Iris pigment epithelial cell (primary cell): ENCODE data around the gene STAG2.
"Not testable (repeated sequence)": the region's sequence is repeated elsewhere in the genome, so short reads cannot be mapped to it uniquely, and the experiment has no call there.

Source experiments
- DNase-seq: peaks from one replicate; pipeline ENCODE4 v3.0.0-alpha.2; 2011; ENCODE audit warnings: low read depth

STAG2 gene

DNA sequence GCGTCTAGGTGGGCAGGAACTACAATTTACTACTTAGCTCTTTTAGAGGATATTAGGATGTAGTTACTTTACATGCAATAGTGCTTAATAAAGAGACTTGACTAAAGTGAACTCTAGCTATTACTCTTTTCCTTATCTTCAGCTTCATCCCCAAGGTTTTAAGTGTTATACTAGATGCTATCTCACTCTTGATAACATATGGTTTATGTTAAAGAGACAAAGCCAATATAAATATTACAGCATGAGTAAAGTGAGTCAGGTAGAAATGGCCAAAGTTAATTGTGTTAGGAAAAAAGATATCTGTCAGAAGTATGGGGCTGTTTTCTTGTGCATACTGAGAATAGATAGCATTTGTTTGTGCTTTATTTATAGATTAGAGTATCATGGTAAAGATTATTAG lies 80.5 kb downstream of the STAG2 start:
- no peak for DNase-seq

DNA sequence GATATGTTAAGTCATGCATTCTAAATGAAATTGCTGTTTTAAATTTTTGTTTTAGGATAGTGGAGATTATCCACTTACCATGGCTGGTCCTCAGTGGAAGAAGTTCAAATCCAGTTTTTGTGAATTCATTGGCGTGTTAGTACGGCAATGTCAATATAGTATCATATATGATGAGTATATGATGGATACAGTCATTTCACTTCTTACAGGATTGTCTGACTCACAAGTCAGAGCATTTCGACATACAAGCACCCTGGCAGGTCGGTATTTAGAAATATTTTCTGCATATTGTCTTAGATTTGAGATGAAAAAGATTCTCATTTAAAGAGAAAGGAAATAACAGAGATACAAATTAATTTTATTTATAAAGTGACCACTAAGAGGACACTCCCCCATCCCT lies 83.6 kb downstream of the STAG2 start:
- DNase-seq: peak; percentile 35

DNA sequence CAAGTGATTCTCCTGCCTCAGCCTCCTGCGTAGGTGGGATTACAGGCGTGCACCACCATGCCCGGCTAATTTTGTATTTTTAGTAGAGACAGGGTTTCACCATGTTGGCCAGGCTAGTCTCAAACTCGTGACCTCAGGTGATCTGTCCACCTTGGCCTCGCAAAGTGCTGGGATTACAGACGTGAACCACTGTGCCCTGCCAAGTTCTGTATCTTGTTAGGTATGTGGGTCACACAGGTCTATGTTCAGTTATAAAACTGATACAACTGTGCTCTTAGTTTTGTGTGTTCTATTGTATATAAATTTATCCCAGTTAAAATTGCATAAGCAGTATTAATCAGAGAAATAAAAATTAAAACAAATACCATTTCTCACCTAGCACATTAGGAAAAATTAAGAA lies 122.9 kb downstream of the STAG2 start:
- DNase-seq: not testable (repeated sequence)

DNA sequence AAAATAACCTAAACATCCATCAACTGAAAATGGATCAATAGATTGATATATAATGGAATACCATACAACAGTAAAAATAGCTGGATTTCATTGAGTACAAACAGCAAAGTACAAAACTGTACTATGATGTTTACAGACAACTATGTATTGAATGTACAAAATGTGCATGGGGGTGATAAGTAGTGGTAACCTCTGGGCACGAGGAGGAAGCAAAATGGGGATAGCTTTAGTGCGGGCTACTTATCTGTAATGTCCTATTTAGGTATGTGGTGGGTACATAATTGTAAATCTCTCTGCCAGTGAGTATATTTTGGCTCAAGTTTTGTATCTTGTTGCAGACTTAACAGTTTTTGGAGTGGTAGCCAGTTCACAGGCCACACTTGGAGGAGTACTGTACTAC lies 123.6 kb downstream of the STAG2 start:
- DNase-seq: peak; percentile 22

DNA sequence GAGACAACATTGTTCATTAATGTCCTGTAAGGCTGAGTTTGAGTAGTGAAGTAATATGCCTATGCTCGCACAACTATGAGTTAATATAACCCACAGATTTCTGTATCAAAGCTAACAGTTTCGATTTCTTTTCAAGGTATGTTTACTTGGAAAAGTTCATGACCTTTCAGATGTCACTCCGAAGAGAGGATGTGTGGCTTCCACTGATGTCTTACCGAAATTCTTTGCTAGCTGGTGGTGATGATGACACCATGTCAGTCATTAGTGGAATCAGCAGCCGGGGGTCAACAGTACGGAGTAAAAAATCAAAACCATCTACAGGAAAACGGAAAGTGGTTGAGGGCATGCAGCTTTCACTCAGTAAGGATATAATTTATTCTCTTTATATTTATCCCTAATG lies 124.9 kb downstream of the STAG2 start:
- DNase-seq: peak; percentile 19

DNA sequence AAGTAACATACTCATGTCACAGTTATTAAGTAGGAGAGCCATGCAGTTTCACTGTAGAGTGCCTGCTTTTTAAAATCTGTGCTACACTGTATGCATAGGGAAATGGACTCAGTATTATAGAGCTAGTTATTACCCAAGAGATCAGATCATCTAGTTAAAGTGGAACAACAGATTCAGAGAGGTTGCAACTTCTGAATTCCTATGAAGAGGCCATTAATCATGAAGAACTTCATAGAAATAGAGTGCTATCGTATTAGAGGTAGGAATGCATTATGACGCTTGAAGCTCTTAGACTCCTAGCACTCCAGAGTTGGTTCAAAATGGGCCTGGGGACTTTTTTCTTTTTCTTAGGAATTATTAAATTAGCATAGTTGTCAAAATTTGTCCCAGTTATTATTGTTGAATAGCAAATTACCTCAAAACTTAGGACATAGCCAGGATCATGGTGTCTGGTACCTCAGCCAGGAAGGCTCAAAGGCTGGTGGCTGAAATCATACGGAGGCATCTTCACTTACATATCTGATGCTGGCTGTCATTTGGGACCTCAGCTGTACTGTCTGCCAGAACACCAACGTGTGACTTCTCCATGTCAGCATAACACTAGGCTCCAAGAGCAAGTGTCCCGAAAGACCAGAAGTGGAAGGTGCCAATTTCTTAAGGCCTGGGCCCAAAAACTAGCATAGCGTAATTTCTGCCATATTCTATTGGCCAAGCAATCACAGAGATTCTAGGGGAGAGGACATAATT lies 125.7 kb downstream of the STAG2 start:
- DNase-seq: no peak

DNA sequence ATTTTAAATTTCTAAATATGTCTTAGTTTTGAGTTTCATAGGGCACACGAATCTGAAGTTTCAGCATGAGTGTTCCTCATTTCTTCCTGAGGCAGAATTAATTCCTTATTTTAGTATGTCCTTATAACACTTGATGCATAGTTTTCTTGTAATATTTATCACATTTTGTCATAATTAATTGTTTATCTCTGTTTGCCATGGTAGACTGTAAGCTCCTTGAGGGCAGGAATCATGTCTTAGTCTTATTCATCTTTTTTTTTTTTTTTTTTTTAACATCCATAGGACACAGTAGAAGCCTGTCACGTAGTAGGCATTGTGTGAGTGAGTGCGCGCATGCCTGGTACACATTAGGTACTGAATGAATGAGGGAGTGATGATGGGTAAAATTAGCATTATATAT lies 131.7 kb downstream of the STAG2 start:
- no peak for DNase-seq

DNA sequence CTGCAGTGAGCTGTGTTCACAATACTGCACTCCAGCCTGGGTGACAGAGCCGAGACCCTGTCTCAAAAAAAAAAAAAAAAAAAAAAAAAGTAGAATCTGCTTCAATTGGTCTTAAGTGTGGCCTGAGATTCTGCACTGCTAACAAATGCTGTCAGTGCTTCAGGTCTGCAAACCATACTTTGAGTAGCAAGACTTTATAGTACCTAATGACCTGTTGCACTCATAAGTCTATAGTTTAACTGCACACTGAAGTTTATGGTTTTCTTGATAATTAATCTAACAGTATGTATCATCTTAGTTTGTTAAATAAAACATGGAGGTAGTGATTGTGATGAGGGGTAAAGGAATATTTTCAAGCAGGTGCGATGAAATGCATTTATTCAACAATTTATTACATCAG lies 135.6 kb downstream of the STAG2 start:
- DNase-seq: no peak

DNA sequence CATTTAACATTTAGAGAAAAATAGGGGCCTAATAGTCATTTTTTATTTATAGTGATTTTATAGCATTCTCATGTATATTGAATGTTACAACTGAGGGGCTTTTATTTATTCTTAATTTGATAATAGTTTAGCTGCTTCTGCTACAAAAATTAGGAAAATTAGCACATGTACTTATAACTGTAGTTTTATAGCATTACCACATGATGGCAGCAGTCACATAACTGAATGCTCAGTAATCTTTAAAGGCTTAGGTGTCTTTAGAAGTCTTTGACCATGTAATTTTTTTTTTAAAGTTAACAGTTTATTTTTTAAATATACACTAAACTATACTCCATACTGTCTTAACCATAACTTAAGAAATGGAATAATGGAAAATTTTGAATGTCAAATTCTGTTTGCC lies 136.6 kb downstream of the STAG2 start:
- peak; percentile 56 for DNase-seq

DNA sequence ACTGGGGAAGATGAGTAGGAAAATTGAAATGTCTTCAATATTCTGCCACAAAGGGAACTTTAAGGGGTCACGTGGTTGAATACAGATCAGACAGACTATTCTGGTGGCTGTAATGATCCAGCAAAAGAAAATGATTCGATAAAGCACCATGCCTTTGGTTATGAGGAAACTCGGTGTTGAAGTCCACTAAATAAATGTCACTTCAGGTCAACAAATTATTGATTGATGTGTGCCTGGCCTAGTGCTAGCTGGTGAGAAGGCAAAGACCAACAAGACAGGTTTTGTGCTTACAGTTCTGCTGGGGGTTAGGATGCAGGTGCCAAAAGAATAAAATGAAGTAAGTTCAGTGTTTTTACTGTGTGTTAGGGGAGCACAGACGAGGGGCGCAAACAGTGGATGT lies 142.5 kb downstream of the STAG2 start:
- DNase-seq: no peak

DNA sequence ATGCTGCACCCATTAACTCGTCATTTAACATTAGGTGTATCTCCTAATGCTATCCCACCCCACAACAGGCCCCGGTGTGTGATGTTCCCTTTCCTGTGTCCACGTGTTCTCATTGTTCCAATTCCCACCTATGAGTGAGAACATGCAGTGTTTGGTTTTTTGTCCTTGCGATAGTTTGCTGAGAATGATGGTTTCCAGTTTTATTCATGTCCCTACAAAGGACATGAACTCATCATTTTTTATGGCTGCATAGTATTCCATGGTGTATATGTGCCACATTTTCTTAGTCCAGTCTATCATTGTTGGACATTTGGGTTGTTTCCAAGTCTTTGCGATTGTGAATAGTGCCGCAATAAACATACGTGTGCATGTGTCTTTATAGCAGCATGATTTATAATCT lies 143.0 kb downstream of the STAG2 start:
- not testable (repeated sequence) for DNase-seq

DNA sequence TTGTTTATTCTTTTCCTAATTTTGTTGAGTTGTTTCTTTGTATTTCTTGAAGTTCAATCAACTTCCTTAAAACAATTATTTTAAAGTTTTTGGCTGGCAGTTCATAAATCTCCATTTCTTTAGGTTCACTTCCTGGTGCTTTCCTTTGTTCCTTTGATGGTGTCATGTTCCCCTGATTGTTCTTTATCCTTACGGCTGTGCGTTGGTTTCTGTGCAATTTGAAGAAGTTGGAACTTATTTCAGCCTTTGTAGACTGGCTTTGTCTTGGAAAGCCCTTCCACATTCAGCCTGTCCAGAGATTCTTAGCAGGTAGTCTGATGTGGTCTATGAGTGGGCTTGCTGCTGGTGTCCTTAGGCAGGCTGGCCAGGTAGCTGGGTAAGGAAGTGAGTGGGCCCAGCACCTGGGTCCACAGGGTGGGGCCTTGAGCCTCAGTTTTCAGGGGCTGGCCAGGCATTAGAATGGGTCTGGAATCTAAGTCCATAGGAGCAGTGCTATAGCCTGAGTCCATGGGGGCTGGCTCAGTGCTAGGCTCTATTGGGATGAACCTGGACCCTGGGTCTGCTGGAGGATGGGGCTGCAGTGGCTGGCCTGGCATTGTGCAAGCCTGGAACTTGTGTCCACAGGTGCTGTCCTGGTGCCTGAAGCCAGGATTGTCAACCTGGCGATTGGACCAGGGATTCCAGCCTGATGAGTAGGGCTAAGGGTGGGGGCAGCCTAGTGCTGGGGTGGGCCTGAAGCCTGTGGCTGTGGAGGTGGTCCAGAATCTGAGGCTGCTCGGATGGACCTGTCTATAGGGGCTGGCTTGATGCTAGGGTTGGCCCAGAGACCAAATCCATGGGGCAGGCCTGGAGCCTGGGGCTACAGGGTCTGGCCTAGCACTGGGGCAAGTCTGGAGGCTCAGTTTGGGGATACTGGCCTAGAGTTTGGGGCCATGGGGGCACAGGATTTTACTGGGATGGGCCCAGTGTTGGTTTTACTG lies 152.4 kb downstream of the STAG2 start:
- DNase-seq: no peak

DNA sequence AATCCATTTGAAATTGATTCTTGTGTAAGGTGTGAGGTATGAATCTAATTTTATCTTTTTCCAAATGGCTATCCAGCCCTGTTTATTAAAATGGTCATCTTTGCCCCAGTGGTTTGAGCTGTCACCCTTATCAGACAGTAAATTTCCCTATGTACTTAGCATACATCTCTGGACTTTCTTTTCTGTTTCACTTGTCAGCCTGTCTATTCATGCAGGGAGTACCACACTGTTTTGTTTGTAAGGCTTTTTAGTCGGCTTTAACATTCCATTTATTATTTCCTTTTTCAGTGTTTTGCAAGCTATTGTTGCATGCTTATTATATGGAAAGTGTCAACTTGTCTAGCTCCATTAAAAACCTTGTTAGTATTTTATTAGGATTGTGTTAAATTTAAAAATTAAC lies 155.8 kb downstream of the STAG2 start:
- DNase-seq: no peak

DNA sequence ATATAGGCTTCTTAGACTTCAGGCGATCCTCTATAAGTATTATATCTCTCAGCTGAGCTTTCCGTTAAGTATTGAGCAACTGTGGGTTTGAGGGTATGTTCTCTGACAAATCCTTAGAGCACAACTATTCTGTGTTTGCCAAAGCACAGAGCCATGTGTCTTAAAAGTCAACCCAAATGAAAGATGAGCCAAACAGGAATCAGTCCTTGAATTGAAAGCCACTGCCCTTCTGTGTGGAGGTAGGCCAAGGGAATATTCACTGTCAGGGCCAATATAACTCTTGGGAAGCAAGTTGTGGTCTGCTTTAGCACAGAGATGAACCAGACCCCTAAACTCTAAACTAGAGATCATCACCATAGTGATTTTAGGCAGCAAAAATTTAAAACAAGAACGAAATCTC lies 164.0 kb downstream of the STAG2 start:
- peak; percentile 16 for DNase-seq

DNA sequence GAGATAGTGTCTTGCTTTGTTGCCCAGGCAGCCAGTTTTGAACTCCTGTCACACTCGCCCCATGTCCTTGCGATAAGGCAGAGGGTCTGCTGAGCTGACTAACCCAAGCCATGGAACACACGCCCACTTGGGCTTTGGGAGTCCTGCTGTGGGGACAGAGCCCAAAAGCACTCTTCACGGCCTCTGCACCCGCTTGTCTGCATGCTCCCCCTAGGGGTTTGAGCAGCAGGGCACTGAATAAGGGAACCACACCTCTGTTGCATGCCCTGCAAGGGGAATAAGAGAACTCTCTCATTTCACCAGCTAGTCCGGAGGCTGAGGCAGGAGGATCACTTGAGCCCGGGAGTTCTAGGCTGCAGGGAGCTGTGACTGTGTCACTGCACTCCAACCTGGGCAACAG lies 166.0 kb downstream of the STAG2 start:
- DNase-seq: no peak

DNA sequence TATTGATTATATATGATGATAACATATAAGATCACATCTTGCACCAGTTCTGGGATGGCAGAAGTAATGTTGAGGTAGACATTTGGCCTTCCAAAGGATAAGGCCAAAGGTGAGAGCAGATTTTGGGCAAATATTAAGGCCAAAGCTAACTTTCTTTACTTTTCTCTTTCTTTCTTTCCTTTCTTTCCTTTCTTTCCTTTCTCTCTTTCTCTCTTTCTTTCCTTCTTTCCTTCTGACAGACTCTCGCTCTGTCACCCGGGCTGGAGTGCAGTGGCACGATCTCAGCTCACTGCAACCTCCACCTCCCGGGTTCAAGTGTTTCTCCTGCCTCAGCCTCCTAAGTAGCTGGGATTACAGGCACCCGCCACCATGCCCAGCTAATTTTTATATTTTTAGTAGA lies 170.9 kb downstream of the STAG2 start:
- not testable (repeated sequence) for DNase-seq

DNA sequence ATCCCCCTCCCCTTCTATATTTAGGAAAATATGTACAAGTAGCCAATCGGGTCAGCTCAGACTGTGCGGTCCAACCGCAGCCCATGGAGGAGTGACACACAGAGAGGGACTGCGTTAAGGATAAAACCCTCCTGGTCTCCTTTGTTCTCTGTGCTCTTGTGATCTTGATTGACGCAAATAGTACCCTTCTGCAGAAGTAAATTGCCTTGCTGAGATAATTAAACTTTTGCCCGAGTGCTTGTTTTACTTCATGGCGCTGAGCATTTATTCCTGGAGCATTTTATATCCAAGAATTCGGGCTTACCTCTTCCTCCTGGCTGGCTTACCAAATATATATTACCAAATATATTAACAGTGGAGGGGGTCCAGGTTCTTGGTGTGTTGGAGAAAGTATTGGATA lies 184.2 kb downstream of the STAG2 start:
- no peak for DNase-seq

DNA sequence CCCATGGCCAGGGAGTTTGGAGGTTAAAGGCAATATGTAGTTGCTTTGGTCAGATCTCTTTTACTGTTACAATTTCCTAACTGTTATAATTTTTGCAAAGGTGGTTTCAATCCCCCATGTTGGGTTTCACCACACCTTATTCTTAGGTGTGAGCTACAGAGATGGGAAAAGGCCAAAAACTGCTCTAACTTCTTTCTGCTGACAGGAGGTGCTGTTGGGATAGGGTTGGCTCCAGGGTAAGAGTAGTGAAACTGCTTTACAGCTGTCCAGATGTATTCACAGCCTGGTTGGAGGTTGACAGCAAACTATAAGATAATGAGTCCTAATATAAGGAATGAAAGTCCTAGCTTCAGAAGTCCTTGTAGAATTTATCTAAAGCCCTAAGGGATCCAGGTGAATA lies 189.7 kb downstream of the STAG2 start:
- DNase-seq: no peak
